Activated naive CD4-positive, alpha-beta T cell treated with Interleukin-2 at 50 U/mL for 16 hours (primary cell): Measurements from ENCODE around the gene KRT35.

Experiments
- DNase-seq: peaks from one replicate; pipeline ENCODE4 v3.0.0-alpha.2; 2020

The KRT35 gene

DNA sequence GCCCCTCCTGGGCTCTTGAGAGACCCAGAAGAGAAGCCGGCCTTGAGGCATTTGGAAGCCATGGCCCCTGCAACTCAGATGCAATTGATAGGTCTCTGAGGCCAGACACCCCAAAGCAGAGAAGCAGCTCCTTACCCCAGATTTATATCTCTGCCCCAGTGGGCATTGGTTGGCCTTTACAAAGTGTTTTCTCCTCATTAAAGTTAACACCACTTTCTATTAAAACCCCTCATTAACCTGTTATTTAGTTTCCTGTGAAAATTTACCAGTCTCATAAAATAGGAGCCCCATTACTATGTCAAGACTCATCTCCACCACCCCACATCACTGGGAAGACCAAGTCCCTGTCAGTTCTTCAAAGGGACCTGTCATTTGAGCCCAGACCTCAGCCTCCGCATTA lies at the start of gene KRT35:
Gene KRT35 (minus strand): TSS at position 116 of the 400 bp plus-strand sequence. CDS start 54 bp downstream, at position 62.
- DNase-seq = no peak

DNA sequence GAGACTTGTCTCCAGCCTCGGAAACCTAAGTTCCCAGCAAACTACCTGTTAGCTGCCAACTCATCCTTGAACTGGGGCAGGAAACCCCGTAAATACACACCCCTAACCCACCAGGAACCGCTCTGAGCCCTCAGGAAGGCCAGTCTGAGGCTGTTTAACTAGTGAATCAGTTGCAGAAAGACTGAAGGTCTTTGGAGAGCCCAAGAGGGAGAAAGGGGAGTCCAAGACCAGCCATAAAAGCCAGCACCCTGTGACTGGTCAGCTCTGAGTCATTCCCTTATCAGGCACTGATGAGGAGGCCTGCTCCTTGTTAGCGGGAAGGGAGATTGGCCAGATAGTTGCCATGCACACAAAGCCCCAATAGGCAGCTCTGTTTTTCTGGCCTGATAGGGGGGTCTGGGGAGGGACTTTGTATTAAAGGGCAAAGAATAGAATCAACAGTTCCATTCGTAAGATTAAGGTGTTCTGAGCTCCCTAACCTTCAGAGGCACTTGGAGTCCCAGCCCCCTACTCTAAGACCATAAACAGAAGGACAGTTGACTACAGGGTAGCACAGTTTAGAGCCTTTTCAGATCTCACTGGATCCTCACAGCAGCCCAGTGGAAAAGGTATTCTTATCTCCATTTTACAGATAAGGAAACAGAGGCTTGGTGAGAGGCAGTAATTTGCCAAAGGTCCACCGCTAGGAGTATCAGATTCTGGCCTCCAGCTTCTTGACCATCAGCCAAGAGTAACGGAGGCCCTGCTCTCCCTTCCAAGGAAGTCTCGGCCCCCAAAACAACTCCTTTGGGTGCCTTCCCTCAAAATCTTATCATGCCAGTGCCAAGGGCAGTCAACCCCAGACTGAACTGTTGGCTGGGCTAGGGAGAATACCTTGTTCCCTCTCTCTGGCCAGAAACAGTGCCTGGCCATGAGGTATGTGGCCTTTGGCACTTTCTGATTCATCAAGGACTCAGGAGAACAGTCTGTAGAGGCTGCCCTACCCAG lies 49.4 kb upstream of the KRT35 start:
- no peak for DNase-seq

DNA sequence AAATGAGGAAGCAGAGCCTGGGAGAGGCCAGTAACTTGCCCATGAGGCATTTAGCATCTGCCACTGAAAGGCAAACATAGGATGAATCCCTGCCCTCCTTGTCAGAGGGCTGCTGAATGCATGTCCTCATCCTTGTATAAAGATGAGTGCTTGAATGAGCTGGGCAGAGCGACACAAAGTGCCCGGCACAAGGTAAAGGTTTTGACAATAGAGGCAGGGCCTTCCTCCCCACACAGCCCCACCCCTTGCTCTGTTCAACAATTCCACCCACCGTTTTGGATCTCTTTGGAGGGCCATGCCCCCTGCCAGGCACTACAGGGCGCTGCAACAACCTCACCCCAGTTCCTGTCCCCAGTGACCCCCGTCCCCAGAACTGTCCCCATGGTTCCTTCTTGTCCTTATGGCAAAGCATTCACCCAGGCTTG lies 48.6 kb upstream of the KRT35 start:
- no peak for DNase-seq

DNA sequence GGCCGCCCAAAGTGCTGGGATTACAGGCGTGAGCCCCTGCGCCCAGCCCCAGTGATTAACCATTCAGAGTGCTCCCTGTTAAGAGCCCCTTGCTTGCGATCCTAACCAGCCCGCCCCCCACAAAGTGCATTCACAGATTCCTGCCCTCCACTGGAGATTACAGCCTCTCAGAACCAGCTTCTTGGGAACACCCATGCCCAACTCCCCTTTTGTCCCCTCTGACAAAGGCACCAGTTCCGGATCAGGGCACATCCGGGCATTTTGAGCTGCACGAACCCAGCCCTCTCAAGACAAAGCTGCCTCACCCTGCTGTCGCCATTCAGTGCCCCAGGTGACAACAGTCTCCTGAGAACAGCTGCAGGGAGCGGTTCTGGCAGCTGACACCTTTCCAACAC lies 48.0 kb upstream of the KRT35 start:
- DNase-seq = no peak

DNA sequence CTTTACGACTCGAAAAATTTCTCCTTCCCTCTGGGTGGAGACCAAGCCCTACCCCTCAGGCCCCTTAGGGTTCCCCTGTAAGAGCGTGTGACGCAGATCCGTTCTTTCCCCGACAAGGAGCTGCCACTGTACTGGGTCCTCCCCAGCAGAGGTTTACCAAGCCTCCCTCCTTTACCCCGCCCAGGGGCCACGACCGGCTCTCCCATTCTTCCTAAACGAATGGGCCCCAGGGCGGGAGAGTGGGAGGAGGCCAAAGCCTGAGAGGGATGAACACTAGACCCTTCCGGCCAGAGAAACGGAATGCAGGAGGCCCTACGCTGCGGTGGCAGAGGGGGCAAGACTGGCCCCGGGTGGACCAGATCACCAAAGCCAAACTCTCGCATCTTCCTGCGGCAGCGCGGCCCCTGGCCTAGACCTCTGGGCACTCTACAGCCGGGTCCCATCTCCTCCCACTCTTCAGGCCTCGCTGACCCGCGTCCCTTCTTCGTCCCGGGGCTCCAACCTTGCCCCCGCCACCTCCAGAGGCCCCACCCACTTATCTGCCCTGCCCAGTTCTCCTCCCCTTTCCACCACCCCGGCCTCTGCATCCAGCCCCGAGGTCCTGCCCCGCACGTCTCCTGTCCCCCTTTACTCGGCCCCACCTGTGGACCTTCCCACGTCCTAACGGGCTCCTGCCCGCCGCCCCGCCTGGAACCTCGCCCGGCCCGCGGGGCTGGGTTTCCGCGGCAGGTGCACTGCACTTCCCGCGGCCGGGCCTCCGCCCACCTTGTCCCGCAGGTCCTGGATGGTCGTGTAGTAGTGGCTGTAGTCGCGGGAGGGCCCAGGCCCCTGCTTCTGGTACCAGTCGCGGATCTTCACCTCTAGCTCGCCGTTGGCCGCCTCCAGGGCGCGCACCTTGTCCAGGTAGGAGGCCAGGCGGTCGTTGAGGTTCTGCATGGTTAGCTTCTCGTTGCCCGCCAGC lies 46.4 kb upstream of the KRT35 start:
- no peak for DNase-seq

DNA sequence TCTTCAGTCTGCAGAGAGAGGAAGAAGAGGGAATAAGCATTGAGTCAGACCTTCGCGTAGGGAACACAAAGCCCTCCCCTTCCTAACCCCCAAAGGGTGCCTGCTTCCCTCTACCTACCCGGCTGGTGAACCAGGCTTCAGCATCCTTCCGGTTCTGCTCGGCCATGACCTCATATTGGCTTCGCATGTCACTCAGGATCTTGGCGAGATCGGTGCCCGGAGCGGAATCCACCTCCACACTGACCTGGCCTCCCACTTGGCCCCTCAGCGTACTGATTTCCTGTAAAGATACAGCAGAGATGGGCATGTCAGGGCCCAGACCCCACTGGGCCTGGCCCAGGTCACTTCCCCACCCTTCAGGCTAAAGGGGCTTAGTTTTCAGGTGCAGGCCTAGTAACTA lies 43.3 kb upstream of the KRT35 start:
- no peak for DNase-seq

DNA sequence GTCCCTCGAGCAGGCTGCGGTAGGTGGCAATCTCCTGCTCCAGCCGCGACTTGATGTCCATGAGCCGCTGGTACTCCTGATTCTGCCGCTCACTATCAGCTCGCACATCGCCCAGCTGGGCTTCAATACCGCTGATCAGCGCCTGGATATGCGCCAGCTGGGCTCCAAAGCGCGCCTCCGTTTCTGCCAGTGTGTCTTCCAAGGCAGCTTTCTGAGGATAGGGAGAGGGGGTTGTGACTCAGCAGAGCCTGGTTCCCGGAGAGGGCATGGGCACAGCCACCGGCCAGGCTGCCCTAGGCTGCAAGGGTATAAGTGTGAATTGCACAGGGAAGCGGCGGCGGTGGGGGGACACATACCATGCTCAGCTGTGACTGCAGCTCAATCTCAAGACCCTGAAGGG lies 42.8 kb upstream of the KRT35 start:
- DNase-seq = no peak

DNA sequence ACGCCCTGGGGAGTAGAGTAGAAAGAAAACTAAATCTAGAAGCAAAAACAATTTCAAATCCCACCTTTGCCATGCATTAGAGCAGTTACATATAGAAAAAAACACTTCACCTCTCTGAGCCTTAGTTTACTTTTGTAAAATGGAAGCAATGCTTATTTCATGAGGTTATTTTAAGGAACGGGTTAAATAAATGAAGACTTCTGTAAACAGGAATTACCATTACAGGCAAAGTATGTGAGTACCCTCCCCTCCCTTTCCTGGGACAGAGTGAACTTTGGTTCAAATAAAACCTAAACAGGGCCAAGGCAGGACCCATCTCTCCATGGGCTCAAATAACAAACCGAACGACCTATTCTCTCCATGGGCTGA lies 42.3 kb upstream of the KRT35 start:
- no peak for DNase-seq

DNA sequence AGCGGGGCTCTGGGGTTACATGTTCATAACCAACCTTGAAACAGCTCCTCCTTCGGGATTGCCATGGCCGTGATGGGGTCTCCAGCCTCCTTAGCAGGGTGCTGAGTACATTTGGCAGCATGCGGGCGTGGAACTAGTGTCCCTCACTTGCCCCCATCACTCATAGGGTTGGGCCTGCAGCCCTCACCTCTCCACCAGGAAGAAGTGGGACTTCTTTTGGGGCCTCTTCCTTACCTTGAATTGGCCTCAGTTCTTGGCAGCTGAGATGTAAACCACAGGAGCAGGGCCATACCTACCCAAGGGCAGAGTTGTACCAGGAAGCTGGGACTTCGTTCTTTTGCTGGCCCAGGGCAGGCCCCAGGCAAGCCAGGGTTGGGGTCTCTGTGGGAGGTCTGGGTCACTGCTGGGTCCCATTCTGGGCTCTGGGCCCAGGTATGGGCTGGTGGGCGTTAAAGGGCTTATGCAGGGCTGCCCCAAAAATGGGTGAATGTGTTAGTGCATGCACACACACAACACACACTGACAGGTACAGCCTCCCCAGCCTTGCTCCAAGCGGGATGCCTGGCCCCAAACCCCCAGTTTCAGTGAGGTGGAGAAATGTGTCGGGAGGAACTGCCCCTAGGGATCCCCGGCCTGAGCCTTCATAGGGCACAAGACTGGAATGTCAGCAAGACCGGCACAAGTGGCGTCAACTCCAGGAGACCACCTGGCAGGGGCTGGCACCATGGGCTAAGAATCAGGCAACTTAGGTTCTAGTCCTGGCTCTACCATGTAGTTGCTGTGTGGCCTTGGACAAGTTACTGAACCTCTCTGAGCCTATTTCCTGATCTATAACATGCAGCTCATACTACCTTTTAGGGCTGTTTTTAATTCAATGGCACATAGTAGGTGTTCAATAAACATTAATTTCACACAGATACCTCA lies 41.6 kb upstream of the KRT35 start:
- DNase-seq = no peak

DNA sequence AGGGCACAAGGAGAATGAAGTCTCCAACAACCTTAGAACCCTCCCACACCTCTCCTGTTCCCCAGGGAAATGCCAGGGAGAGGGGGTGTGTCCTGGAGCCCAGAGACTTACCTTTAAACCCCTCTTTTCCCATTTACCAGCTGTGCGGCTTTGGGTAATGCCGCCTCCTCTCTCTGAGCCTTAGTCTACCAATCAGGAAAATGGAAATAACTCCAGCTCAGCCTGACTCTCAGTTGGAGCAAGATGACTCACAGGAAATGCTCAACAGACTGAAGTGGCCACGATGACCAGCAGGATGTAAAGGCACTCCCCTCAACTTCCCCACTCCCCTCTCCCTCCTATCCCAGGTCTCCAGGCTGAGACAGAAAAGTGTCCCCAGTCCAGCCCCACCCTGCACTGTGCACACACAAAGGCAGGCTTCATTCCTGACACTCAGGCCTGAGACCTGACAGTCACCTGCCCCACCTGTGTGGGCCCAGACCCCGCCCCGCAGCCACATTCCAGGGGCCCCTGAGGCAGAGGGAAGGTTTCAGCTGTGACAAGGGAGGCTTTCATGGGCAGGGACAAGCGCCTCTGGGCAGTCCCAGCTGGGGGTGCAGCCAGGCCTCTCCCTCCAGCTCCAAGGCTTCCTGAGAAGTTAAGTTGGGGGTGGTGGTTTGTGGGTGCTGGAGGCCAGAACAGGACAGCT lies 40.8 kb upstream of the KRT35 start:
- DNase-seq = no peak

DNA sequence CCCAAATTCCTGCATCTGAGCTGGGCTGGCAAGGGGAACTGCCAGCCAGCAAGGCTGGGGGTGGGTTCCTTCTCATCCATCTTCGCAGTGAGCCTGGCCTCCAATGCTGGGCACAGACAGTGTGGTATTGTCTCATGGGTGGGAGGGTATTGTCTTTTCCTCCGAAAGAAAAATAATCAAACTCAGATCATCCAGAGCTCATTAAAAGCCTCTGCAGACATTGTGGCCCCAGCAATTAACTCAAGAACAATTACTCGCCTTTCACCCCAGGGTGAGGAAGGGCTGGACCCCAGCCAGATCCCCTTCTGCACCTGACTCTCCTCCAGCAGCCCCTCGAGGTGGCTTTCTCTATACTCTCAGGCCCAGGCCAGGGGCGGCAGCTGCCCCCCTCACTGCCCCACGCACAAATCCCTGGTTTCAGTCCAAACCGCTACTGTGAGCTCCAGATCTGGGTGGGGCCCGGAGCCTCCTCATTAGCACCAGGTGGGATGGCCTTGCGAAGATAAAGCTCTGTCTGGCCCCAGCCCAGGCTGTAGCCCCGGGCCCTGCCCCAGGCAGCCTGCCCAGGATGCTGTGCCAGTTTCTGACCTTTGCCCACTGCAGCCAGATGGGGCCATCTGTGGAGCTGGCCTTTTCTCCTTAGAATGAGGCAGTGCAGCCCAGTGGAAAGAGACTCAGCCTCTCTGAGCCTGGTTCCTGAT lies 40.0 kb upstream of the KRT35 start:
- no peak for DNase-seq

DNA sequence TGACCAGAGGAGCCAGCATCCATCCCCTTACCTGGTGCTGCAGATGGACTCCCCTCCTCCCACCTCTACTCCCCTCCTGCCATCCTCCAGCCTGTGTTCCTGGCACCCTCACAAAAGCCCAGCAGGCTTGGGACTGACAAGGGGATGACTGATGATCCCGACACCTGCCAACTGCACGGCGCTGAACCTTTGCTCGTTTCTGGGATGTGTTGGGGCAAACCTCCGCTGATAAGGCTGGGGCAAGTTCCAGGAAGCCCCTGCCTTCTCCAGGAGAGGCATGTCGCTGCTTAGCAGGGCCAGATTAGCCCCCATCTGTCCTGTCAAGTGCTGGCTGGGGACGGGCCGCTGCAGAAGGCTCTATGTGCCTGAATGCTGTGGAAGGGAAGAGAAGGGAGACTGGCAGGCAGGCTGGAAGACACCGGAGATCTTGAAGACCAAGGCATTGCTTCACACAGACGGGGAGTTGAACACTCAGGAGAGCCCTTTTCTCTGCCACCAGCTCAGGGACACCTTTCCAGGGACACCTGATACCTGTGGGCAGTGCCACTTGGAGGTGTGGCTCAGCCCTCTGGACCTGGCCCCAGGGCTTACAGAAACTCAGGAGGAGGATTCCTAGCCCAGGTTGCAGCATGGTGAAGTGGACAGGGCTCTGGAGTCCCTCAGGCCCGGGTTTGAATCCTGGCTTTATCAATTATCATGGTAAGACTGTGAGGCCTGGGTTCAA lies 38.7 kb upstream of the KRT35 start:
- DNase-seq = no peak

DNA sequence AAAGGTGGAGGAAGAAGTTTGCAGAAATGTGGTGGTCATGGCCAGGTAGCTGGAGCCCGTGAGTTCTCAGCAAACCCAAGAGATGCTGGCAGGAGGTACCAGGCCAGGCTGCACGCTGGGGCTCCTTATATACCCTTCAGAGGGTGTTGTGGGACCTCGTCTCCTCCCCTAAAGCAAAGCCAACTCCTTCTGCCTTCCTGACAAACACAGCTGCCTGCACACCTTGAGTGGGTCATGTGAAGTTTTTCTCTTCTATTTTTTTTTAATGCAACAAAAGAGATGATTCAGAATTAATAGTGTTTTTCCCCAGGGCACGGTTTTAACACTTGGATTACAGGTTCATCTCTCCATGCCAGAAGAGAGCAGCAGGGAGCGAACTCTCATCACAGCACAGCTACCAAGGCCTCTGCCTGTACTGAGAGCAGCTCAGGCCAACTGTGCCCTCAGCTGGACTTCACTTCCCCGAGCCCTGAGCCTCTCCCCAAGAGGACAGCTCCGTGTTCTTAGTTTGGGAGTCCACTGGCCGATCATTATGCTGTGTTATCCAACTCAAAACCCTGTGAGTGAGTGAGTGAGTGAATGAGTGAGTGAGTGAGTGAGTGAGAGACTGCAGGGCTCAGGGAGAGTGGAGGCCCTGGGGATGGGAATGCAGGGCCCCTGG lies 38.0 kb upstream of the KRT35 start, which contains the start of gene KRT15:
Gene KRT15 (minus strand): TSS at position 102 of the 661 bp plus-strand sequence. CDS start 63 bp downstream, at position 39.
- no peak for DNase-seq

DNA sequence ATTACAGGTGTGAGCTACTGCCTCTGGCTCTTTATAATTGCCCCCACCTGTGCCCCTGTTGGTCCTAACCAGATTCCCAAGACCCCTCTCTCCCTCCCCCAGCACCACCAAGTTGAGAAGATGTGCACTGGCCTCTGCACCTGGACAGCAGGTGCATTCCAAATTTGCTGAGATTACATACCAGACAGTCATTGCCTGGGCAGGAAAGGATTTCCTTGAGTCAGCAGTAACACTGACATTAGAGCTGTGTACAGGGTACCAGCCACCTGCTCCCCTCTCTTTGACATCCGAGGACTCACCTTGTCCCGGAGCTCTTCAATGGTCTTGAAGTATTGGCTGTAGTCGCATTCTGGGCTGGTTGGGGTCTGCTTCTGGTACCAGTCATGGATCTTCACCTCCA lies 37.1 kb upstream of the KRT35 start:
- no peak for DNase-seq

DNA sequence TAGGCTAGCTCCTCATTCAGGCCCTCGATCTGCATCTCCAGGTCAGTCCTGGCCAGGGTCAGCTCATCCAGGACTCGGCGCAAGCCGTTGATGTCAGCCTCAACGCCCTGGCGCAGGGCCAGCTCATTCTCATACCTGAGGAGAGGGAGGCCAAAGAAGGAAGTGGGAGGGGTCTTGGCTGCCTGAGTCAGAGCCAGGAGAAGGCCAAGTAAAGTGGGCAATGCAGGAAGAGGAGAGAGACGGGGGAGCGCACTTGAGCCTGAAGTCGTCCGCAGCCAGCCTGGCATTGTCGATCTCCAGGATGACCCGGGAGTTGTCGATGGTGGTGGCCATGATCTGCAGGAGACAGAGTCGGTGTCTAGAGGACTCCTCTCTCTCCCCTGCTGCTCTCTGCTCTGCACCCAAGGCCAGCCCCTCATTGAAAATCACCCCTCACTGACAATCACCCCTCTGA lies 35.9 kb upstream of the KRT35 start:
- no peak for DNase-seq

DNA sequence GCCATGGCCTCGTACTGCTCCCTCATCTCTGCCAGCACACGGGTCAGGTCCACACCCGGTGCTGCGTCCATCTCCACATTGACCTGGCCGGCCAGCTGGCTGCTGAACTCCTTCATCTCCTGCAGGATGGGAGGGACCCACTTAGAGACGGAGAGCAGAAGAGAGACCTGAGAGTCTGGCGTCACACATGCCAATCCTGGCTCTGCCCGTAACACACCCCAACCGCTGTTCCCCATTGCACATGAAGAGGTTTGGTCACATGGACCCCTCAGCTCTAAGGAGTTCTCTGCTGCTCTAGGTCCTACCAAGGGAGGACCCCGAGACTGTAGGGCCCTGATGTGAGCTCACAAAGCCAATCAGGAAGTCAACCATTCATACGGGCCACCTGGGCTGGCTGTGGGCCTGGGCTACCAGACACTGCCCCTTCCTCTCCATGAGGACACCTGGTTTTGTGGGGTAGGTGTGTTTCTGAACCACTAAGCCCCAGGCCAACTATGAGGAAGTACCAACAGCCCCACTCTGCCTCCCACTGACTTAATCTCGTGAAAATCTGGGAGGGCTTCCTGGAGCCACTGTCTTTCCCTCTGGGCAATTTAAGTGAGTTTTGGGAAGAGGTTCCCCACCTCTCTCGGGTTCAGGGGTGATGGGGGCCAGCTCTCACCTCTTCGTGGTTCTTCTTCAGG lies 35.3 kb upstream of the KRT35 start:
- no peak for DNase-seq

DNA sequence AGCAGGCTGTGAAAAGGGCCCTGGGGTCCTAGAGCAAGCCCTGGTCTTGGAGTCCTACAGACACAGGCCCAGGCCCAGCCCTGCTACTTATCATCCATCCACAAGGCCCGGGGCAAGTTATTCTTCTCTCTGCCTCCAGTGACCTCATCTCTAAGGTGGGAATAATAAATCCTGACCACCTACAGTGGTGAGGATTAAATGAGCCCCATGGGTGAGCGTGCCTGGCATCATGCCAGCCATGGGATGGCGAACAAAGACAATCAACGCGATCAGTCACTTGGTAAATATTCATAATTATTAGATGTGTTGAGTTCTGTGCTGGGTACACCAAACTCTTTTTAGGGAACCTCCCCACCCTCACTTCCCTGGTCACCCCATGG lies 32.2 kb upstream of the KRT35 start:
- DNase-seq = no peak

DNA sequence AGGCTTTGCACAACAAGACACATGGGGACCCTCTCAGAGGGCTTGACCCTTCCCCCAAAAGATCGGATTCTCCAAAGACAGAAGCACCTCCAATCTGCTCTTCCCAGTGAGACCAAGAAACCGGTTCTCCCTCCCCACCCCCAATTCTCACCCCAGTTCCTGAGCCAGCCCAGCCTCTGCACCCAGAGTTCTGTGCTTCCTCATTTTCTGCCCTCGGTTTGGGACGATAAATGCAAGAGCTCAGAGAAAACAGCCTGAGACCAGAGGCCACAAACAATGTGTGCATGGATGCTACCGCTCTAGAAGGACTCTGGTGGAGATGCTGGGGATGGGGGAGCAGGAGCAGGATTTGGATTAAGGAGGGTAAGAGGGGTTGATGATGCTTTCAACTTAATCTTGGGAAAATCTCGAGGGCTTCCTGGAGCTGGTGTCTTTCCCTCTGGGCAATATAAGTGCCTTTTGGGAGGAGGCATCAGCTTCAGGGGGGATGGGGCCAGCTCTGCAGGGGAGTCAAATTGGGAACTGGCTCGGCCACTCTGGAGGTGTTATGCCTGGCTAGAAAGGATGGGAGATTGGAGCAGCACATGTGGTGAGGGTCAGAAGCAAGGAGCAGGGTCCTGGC lies 31.7 kb upstream of the KRT35 start:
- DNase-seq = no peak

DNA sequence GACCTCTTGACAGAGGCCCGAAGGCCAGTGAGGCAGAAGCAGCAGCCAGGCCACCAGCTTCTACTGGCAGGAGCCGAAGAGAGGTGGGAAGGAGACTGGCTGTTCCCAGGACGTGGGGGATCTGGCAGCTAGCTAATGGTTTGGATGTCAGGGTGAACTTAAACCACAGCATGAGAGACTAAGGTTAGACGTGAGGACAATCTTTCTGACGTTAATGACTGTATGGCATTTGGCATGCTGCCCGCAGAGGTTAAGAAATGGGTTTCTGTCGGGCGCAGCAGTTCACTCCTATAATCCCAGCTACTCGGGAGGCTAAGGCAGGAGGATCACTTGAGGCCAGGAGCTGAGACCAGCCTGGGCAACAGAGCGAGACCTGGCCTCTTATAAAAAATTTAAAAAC lies 30.8 kb upstream of the KRT35 start:
- DNase-seq = no peak
